BE2C (cell line): ENCODE measurements around the gene SMC2.

Experiments
- DNase-seq: peaks from one replicate; pipeline ENCODE4 v3.0.0-alpha.2; 2020
- H3K27me3 ChIP-seq: fragments of 250-450 bp; sonication (Bioruptor Pico); 2 replicates; pipeline ENCODE4 v1.5.1; 2020; ENCODE audit warnings: mild to moderate bottlenecking
- H3K36me3 ChIP-seq: fragments of 250-450 bp; sonication (Bioruptor Pico); 2 replicates; pipeline ENCODE4 v1.5.1; 2020; ENCODE audit warnings: mild to moderate bottlenecking
- H3K4me1 ChIP-seq: fragments of 250-450 bp; sonication (Bioruptor Pico); 2 replicates; pipeline ENCODE4 v1.5.1; 2020
- H3K4me3 ChIP-seq: 2 replicates; pipeline ENCODE4 v1.5.1; 2011; ENCODE audit warnings: low read depth, low read length
- H3K9me3 ChIP-seq: fragments of 250-450 bp; sonication (Bioruptor Pico); 2 replicates; pipeline ENCODE4 v1.5.1; 2020
- CTCF ChIP-seq: IDR thresholded peaks from 2 replicates; pipeline ENCODE4 v1.5.1; 2012; ENCODE audit warnings: mild to moderate bottlenecking, low read depth, low read length

SMC2 gene

GRCh38 chr9:104074876-104075275 is 19.2 kb upstream of the SMC2 start:
- no peak for DNase-seq
- no peak for TF ChIP-seq CTCF
- Histone ChIP-seq H3K27me3 (no peaks in the 10 kb centered on the region), H3K4me1 (no peaks in the 10 kb centered on the region), H3K4me3 (no peak overlapping the region), H3K36me3 (no peaks in the 10 kb centered on the region), H3K9me3 (no peaks in the 10 kb centered on the region)

GRCh38 chr9:104075801-104076753 is 18.0 kb upstream of the SMC2 start:
- no peak for TF ChIP-seq CTCF
- H3K4me3 ChIP-seq, result no peak overlapping the region
- H3K27me3 ChIP-seq, result no peaks in the 10 kb centered on the region
- no peak for DNase-seq
- no peaks in the 10 kb centered on the region for H3K36me3 ChIP-seq
- H3K4me1 ChIP-seq, result no peaks in the 10 kb centered on the region
- no peaks in the 10 kb centered on the region for H3K9me3 ChIP-seq

GRCh38 chr9:104078596-104078995 is 15.5 kb upstream of the SMC2 start:
- no peaks in the 10 kb centered on the region for H3K4me1 ChIP-seq
- no peak for TF ChIP-seq CTCF
- no peak for DNase-seq
- H3K4me3 ChIP-seq, result no peak overlapping the region
- H3K27me3 ChIP-seq, result no peaks in the 10 kb centered on the region
- no peaks in the 10 kb centered on the region for H3K36me3 ChIP-seq
- H3K9me3 ChIP-seq, result no peaks in the 10 kb centered on the region

- no peaks in the 10 kb centered on the region for H3K36me3 ChIP-seq
- H3K4me1 ChIP-seq, result no peaks in the 10 kb centered on the region
- no peaks in the 10 kb centered on the region for H3K27me3 ChIP-seq
- TF ChIP-seq CTCF, result no peak
- H3K9me3 ChIP-seq, result no peaks in the 10 kb centered on the region
- H3K4me3 ChIP-seq, result no peak overlapping the region
- no peak for DNase-seq
Observed at GRCh38 chr9:104080983-104081382, 13.1 kb upstream of the SMC2 start.

- no peak for DNase-seq
- H3K9me3 ChIP-seq, result no peaks in the 10 kb centered on the region
- TF ChIP-seq CTCF, result no peak
Observed at GRCh38 chr9:104082168-104082567, 11.9 kb upstream of the SMC2 start.

GRCh38 chr9:104085525-104085924 is 8.6 kb upstream of the SMC2 start:
- Histone ChIP-seq H3K4me1 (no peaks in the 10 kb centered on the region), H3K4me3 (no peak overlapping the region), H3K27me3 (no peaks in the 10 kb centered on the region), H3K9me3 (no peaks in the 10 kb centered on the region), H3K36me3 (no peaks in the 10 kb centered on the region)
- DNase-seq, result no peak
- TF ChIP-seq CTCF, result no peak

More at GRCh38 chr9:104082168-104082567, 11.9 kb upstream of the SMC2 start:
- H3K36me3 ChIP-seq, result no peaks in the 10 kb centered on the region
- H3K4me3 ChIP-seq, result no peak overlapping the region
- H3K4me1 ChIP-seq, result no peaks in the 10 kb centered on the region
- no peaks in the 10 kb centered on the region for H3K27me3 ChIP-seq
